ENCODE measurements around the gene TGIF2. TPM values are rescaled to one million over a fixed set of nuclear protein-coding genes. Genes with fewer than 3 reads are reported as not detected.
"Not testable (repeated sequence)": the region's sequence is repeated elsewhere in the genome, so short reads cannot be mapped to it uniquely, and the experiment has no call there.

The TGIF2 gene
- total RNA-seq, 1 donor from 2014 or later: 15.7 TPM

DNA sequence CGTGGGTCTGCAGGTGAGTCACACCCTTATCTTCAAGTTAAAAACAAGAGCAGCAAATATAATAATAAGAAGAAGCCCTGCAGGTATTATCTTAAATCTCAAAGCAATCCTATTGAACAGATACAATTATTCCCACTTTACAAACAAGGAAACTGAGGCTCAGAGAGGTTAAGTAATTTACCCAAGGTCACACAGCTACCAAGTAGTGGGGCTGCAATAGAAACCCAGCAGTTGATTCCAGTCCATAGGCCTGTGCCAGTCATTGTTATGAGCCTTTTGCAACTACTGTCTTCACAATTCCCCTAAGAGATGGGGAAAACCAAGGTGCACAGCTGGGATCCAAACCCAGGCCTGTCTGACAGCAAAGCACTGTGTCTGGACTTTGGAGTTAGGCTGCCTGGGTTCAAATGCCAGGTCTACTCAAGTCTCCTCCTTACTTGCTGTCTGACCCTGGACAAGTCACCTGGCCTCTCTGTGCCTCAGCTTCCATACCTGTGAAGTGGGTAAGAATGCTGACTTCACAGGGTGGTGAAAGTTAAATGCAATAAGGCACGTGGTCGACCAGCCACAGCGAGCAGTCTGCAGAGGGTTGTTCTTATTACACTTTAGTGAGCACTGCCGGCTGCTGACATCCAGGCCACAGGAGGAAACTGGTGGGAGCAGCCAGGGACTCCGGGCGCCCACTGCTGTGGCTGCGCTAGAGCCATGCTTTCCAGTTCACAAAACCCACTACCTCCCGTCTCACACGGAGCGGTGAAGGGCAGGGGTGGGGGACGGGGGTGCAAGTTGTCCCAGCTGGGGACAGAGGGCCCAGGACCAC is 26.0 kb upstream of the TGIF2 start:
- DNase-seq: no peak

GRCh38 chr20:36548006-36548315 is 25.4 kb upstream of the TGIF2 start:
- DNase-seq: no peak

- no peak for DNase-seq
These were observed 24.4 kb upstream of the TGIF2 start for GRCh38 chr20:36548704-36549627.

DNA sequence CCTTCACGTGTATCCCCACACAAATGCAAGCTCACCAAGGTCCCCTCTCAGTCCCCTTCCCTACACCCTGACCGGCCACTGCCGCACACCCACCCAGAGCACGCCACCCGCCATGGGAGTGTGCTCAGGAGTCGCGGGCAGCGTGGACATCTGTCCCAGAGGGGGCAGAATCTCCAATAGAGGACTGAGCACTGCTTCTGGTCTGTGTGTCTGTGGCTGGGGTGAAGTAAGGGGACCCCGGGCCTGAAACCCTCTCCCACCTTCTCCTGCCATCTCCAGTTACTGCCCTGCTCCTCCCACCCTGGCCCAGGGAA is 23.8 kb upstream of the TGIF2 start:
- no peak for DNase-seq

- no peak for DNase-seq
These were observed 23.2 kb upstream of the TGIF2 start for GRCh38 chr20:36549942-36550789.

- DNase-seq: no peak
These were observed 22.6 kb upstream of the TGIF2 start for GRCh38 chr20:36550790-36551299.

- DNase-seq: no peak
These were observed 18.1 kb upstream of the TGIF2 start for GRCh38 chr20:36555248-36555647.

DNA sequence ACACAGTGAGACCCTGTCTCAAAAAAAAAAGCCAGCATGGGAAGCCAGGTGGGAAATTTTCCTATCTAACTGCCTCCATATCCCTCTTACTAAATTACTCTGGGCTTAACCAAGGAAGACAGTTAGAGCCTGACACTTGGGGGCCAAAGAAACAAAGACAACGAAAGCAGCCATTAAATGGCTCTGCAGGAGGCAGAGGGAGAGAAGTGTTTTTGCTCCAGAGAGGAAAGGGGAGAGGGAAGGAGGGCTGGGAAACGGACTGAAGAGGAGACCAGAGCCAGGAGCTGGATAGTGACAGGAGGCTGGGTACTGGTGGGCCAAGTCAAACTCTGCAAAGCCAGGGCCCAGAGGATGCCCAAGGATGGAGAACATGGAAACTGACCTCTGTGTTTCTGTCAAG is 10.7 kb upstream of the TGIF2 start:
- no peak for DNase-seq

DNA sequence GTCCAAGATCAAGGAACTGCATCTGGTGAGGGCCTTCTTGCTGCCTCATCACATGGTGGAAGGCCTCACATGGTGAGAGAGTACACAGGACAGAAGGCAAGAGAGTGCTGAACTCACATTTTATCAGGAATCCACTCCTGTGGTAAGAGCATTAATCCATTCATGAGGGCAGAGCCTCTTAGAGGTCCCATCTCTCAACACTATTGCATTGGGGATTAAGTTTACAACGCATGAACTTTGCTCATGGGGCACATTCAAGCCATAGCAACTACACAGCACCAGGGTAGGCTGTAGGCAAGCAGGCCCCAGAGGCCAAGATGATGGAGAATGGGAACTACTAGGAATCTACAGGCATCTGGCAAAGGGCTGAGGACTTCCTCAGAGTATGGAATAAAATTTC is 10.0 kb upstream of the TGIF2 start:
- no peak for DNase-seq

GRCh38 chr20:36564078-36564725 is 9.2 kb upstream of the TGIF2 start:
- not testable (repeated sequence) for DNase-seq

- not testable (repeated sequence) for DNase-seq
These were observed 8.7 kb upstream of the TGIF2 start for GRCh38 chr20:36564726-36565121.

GRCh38 chr20:36565520-36565919 is 7.9 kb upstream of the TGIF2 start:
- DNase-seq: no peak

GRCh38 chr20:36569847-36570429 is 3.5 kb upstream of the TGIF2 start:
- DNase-seq: no peak

DNA sequence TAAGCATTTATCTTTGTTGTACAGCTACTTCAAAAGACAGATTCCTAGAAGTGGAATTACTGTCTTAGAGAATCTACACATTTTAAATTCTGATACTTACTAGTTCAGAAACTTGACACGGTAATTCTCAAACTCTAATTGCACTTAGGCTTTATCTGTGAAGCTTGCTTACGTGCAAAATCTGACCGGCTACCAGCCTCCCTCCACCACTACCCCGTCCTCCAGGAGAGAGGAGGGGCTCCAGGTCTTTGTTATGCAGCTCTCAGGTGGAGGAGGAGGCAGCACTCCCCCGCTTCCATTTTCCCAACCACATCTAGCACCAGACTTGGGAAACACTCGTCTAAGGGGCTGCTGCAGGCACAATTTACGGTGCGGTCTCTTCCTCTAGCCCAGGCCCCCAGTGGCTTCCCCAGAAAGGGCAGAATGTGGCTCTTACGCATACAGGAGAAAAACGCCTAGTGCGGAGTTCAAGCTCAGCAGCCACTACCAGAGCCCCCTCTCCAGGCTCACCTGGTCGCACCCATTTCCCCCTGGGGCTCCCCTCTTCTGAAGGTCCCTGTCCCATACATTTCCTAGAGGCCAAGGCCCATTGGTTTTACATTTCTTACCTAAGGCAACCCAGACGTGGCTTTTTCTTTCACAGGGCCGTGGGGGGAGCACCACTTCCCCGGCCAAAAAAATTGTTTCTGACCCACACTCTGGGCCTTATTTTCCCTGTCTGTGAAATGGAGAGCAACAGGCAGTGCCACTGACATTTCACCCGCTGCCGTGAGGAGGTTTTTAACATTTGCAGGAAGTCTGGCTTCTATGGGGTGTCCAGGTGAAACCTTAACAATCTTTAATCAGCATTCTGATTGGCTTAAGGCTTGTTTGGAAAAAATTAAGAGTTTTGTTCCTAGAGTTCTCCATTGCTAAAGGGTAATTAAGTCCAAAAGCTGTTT is 1.6 kb upstream of the TGIF2 start:
- no peak for DNase-seq

DNA sequence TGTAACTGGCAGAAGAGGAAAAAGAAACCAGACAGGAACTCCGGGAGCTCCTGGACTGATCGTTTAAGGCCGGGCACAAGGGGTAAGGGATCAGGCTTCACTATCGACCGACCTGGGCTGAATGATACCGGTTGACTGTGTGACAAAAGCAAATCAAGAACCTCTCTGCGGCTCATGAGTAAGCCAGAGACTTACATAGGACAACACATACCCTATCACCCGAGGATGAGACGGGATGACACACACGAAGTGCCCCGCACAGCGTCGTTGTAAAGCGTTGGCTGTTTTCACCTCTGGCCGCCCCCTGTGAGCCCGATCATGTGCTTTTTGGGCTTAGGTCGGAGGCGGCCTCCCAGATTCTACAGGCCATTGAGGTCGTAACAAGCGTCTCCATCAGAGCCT is 695 bp upstream of the TGIF2 start:
- DNase-seq: peak; percentile 49

DNA sequence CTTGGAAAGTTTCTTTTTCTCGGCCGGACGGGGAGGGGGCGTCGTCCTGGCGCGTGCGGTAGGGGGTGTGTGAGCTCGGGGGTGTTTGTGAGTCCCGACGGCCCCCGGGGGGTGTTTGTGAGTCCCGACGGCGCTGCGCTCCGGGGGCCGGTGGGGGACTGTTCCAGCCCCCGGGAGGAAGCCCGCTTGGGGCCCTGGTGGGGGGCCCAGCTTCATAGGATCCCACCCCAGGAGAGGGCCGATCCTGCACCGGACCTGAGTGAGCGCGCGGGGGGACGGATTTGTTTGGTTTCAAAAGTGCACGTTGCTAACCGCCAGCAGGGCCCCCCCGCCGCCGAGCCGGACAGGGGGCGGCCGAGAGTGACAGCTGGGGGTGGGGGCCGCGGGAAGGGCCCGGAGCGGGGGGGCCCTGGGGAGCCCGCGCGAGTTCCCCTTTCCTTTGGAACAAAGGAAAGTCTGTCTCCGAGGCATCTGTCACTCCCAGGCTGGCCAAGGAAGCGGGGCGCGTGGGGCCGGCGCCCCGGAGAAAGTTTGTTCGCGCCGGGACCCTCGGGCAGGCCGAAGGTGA is 485 bp downstream of the TGIF2 start:
- no peak for DNase-seq

DNA sequence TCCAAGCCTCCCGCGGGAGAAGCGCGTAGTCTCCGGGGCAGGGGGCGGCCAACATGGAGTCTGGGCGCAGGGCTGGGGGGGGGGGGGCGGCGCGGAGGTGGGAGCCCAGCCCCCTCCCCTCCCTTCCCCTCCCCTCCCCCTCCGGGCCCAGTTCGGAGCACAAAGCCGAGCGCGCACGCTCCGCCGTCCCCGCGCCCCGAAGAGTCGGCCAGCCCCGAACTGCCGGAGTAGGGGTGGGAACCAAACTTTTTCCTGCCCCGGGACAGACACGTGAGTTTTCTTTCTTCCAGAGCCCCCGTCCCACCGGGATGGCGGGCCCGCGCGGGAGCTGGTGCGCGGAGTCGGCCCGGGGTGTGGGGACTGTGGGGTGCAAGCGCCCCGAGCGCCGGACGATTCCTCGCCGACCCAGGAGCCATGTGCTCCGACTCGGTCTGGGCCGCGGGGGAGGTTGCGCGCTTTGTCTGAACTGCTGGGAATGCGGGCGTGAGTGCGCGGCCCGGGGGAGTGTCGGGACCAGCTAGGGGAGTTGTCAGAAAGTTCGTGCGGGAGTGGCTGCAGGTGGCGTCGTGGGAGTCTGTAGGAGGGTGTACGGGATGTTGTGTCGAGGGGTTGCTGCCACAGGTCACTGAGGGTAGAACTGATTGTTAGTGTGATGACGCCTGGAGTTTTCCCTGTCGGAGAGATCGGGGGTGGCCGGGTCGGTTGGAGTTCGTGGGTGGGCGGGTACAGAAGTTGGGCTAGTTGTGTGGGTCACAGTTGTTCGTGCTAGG is 1.2 kb downstream of the TGIF2 start:
- DNase-seq: no peak

DNA sequence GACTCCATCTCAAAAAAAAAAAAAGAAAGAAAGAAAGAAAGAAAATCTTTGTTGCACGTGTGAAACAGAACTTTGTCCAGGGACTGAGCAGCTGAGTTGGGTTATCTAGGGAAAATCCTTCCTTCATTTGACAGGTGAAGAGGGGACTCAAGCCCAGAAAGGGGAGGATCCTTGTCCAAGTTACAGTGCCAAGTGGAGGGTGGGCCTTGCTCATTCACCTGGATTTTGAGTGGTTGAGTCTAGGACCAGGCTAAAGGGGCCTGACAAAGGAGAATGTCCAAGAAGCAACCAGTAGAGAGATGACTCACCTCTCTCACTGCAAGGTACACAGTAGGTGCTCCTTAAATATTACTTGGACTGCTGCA is 2.7 kb downstream of the TGIF2 start:
- no peak for DNase-seq

GRCh38 chr20:36578356-36579041 is 5.1 kb downstream of the TGIF2 start:
- DNase-seq: no peak
